Esophagus muscularis mucosa (tissue), 3 donors: ENCODE results near the gene MACROD2.

Experiments used
- POLR2A ChIP-seq: fragments of 450-650 bp; IDR thresholded peaks from one replicate; pipeline ENCODE4 v1.6.1; 2017; ENCODE audit warnings: antibody characterized with exemption, moderate library complexity, mild to moderate bottlenecking, low read depth
- TF ChIP-seq, protein P1 (sequence below), 3 experiments: fragments of 200-600 bp in 2 of 3; fragments of 450-650 bp in 1 of 3; sonication (generic) in 2 of 3; IDR thresholded peaks; one replicate each; pipeline ENCODE4 v1.5.1; 2017 to 2019; ENCODE audit warnings: antibody characterized with exemption in 3 of 3, mild to moderate bottlenecking in 2 of 3, moderate library complexity in 1 of 3

DNA sequence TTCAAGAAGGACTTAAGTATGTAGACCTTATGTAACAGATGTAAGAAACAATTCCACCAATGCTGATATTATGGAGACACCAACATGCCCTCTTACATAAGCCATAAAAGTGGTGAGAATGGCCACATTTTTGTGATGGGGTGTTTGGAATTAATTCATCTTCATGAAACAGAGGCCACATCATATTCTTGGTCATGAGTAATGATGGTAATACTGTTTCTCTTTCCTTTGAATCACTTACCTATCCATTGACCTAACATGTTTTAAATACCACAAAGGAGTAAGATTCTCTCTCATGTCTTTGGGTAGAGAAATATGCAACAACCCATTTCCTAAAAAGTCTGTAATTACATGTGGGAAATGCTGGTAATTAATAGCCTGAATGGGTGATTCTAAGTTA, 887.5 kb downstream of the MACROD2 start:
- TF ChIP-seq, protein P1, sequence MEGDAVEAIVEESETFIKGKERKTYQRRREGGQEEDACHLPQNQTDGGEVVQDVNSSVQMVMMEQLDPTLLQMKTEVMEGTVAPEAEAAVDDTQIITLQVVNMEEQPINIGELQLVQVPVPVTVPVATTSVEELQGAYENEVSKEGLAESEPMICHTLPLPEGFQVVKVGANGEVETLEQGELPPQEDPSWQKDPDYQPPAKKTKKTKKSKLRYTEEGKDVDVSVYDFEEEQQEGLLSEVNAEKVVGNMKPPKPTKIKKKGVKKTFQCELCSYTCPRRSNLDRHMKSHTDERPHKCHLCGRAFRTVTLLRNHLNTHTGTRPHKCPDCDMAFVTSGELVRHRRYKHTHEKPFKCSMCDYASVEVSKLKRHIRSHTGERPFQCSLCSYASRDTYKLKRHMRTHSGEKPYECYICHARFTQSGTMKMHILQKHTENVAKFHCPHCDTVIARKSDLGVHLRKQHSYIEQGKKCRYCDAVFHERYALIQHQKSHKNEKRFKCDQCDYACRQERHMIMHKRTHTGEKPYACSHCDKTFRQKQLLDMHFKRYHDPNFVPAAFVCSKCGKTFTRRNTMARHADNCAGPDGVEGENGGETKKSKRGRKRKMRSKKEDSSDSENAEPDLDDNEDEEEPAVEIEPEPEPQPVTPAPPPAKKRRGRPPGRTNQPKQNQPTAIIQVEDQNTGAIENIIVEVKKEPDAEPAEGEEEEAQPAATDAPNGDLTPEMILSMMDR (IDR thresholded peaks at IDR 0.05), result no peak
- no peak for TF ChIP-seq POLR2A
